CD14-positive monocyte (primary cell): ENCODE measurements around the gene FAM156B. TPM values are rescaled to one million over a fixed set of nuclear protein-coding genes. Genes with fewer than 3 reads are reported as not detected.
"Not testable (repeated sequence)": the region's sequence is repeated elsewhere in the genome, so short reads cannot be mapped to it uniquely, and the experiment has no call there.

Source experiments
- DNase-seq, 3 donors: peaks; one replicate each; pipeline ENCODE4 v3.0.0-alpha.2; 2011 to 2022
- H2AFZ ChIP-seq: 2 replicates; pipeline ENCODE4 v1.6.0; 2012; ENCODE audit warnings: mild to moderate bottlenecking, low read depth, low read length, inconsistent platforms; ENCODE audit not compliant: insufficient read depth, poor library complexity, severe bottlenecking
- H3K27ac ChIP-seq, 2 donors: 1 replicate in 1 of 2; 2 replicates in 1 of 2; pipeline ENCODE4 v1.5.1; 2012 to 2013; ENCODE audit warnings: low read length in 2 of 2, control low read depth in 1 of 2, inconsistent platforms in 1 of 2, low read depth in 1 of 2, mild to moderate bottlenecking in 1 of 2
- H3K27me3 ChIP-seq, 2 donors: one replicate each; pipeline versions ENCODE4 v1.6.0 to v1.6.1; 2011 to 2013; ENCODE audit warnings: low read length in 2 of 2; ENCODE audit not compliant: control insufficient read depth in 2 of 2, insufficient read depth in 2 of 2
- H3K36me3 ChIP-seq, 2 donors: replicated peaks in 1 of 2; 1 replicate in 1 of 2; 2 replicates in 1 of 2; pipeline versions ENCODE4 v1.5.1 to v1.6.1; 2012 to 2013; ENCODE audit warnings: low read length in 2 of 2, control low read depth in 1 of 2, inconsistent platforms in 1 of 2, mild to moderate bottlenecking in 1 of 2; ENCODE audit not compliant: insufficient read depth in 2 of 2, control insufficient read depth in 1 of 2
- H3K4me1 ChIP-seq, 2 donors: 1 replicate in 1 of 2; 2 replicates in 1 of 2; pipeline versions ENCODE4 v1.5.1 to v1.6.1; 2012 to 2013; ENCODE audit warnings: low read length in 2 of 2, control low read depth in 1 of 2, inconsistent platforms in 1 of 2, mild to moderate bottlenecking in 1 of 2, moderate library complexity in 1 of 2; ENCODE audit not compliant: insufficient read depth in 2 of 2, control insufficient read depth in 1 of 2
- H3K4me2 ChIP-seq: replicated peaks from 2 replicates; pipeline ENCODE3; 2012; ENCODE audit warnings: low read length, moderate library complexity, mild to moderate bottlenecking; ENCODE audit not compliant: poor library complexity, severe bottlenecking; ENCODE audit errors: extremely low read depth
- H3K4me3 ChIP-seq, 3 experiments: fragments of 200-600 bp in 1 of 3; sonication (generic) in 1 of 3; replicated peaks in 1 of 3; 1 replicate in 2 of 3; 2 replicates in 1 of 3; pipeline ENCODE4 v1.5.1; 2011 to 2013; ENCODE audit warnings: low read length in 3 of 3, mild to moderate bottlenecking in 3 of 3, control low read depth in 2 of 3, low read depth in 2 of 3, inconsistent platforms in 1 of 3, moderate library complexity in 1 of 3
- H3K79me2 ChIP-seq: 2 replicates; pipeline ENCODE4 v1.6.0; 2012; ENCODE audit warnings: mild to moderate bottlenecking, control low read depth, inconsistent platforms, low read length, moderate library complexity; ENCODE audit not compliant: insufficient read depth
- H3K9ac ChIP-seq: 2 replicates; pipeline ENCODE4 v1.6.0; 2017; ENCODE audit warnings: low read length, mild to moderate bottlenecking; ENCODE audit not compliant: insufficient read depth, poor library complexity, severe bottlenecking
- H3K9me3 ChIP-seq, 2 donors: replicated peaks in 1 of 2; 1 replicate in 1 of 2; 2 replicates in 1 of 2; pipeline versions ENCODE4 v1.5.1 to v1.6.1; 2012 to 2013; ENCODE audit warnings: low read length in 2 of 2, control low read depth in 1 of 2; ENCODE audit not compliant: control insufficient read depth in 1 of 2, insufficient read depth in 1 of 2
- H4K20me1 ChIP-seq: 2 replicates; pipeline ENCODE4 v1.6.0; 2012; ENCODE audit warnings: mild to moderate bottlenecking, low read length, control low read depth, moderate library complexity; ENCODE audit not compliant: insufficient read depth
- H3K27ac Mint-ChIP-seq, 7 donors: one replicate each; pipeline ENCODE4 v1.8.0; 2020; ENCODE audit warnings: mild to moderate bottlenecking in 7 of 7, mixed read lengths in 7 of 7, moderate library complexity in 6 of 7, inconsistent platforms in 2 of 7
- H3K27me3 Mint-ChIP-seq, 3 donors: one replicate each; pipeline ENCODE4 v1.8.0; 2021 to 2022; ENCODE audit warnings: low read depth in 3 of 3, mild to moderate bottlenecking in 3 of 3, mixed read lengths in 3 of 3, moderate library complexity in 3 of 3, inconsistent platforms in 1 of 3
- H3K36me3 Mint-ChIP-seq, 2 donors: one replicate each; pipeline ENCODE4 v1.8.0; 2020; ENCODE audit warnings: mixed read lengths in 2 of 2, inconsistent platforms in 1 of 2, mild to moderate bottlenecking in 1 of 2
- H3K4me1 Mint-ChIP-seq: one replicate; pipeline ENCODE4 v1.8.0; 2020; ENCODE audit warnings: mild to moderate bottlenecking, mixed read lengths
- H3K4me3 Mint-ChIP-seq, 2 donors: one replicate each; pipeline ENCODE4 v1.8.0; 2020; ENCODE audit warnings: mild to moderate bottlenecking in 2 of 2, mixed read lengths in 2 of 2, moderate library complexity in 1 of 2
- H3K9me3 Mint-ChIP-seq, 7 donors: one replicate each; pipeline ENCODE4 v1.8.0; 2020 to 2022; ENCODE audit warnings: mixed read lengths in 7 of 7, mild to moderate bottlenecking in 6 of 7, moderate library complexity in 6 of 7, inconsistent platforms in 2 of 7
- WGBS: methylation state at CpG from one replicate; pipeline ENCODE4 v1.1.5; 2013; ENCODE audit warnings: missing lambda C conversion rate; ENCODE audit not compliant: insufficient coverage; 5-methylcytosine and 5-hydroxymethylcytosine counted together
- intact Hi-C, 2 donors: fragments of 100-400 bp; cut with micrococcal nuclease; formaldehyde crosslinking; loops; one replicate each; pipeline versions ENCODE4 v1.15.0 to v1.15.1; 2023
- polyA plus RNA-seq, 3 donors: library from polyadenylated mRNA; depleted of rRNA in 1 of 3; unstranded in 2 of 3; stranded (reverse) in 1 of 3; fragments of 300-500 nt in 2 of 3; fragments of >200 nt in 1 of 3; fragmentation: Illumina TruSeq in 2 of 3; gene quantifications; 1 replicate in 2 of 3; 2 replicates in 1 of 3; pipeline ENCODE4 v1.2.3, GENCODE V29; 2012 to 2021

Gene FAM156B
- polyA plus RNA-seq, 3 donors, result 9.4 to 150 (median 10.9) TPM

DNA sequence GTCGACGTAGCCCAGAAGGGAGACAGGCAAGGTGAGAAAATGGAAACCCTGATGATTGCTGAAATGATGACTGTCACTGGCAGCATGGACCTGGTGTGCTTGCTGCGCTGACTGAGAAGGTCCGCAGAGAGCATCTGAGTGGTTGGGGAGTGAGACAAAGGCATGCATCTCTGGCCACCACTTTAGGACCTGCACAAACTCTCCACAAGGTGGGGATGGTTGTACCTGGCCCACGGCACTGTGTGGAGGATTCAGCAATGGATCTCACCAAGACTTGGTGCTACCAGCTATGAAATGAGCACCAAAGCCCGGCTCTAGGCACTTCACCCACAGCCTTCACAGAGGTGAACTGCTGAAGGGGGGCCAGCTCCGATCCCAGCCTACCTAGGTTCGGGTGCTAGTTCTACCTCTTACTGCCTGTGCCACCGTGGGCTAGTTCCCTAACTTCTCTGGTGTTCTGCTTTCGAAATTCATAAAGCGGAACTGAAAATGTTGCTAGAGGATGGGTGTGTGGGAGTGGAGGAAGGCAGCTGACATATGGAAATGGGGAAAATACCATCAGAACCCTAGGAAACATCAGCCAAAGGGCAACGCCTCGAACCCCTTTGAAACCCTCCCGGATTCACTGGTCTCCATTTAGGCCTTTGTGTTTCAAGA is 48.8 kb downstream of the FAM156B start:
- H3K9me3 ChIP-seq, DNase-seq, H4K20me1 ChIP-seq, H3K4me3 Mint-ChIP-seq, H3K4me1 ChIP-seq, H3K4me2 ChIP-seq, H2AFZ ChIP-seq, H3K27me3 Mint-ChIP-seq, H3K9me3 Mint-ChIP-seq, H3K27ac Mint-ChIP-seq, H3K27me3 ChIP-seq, H3K4me1 Mint-ChIP-seq, H3K36me3 ChIP-seq, H3K9ac ChIP-seq, H3K27ac ChIP-seq, H3K4me3 ChIP-seq, H3K36me3 Mint-ChIP-seq, H3K79me2 ChIP-seq, intact Hi-C loops: not testable (repeated sequence)
- WGBS, result no CpG with 5 or more reads among the region's 14 CpGs

DNA sequence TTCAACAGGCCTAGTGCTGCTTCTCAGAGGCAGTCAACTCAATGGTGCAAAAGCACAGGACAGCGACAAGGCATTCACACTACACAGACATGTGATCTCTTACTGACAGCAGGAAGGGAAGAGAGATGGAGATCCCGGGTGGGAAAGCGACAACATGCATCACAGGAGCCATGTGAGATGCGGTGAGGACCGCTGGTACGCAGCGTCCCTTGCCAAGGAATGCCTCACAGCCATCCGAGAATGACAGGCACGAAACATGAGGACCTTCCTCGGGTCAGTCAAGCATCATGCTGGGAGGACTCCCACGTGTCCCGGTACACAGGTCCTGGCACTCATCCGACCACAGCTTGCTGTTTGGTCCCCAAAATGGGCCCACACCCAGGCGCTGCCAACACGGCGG is 50.4 kb downstream of the FAM156B start:
- H3K27me3 ChIP-seq, H4K20me1 ChIP-seq, H3K36me3 ChIP-seq, H3K4me3 ChIP-seq, H3K9ac ChIP-seq, intact Hi-C loops, H3K4me1 ChIP-seq, H3K79me2 ChIP-seq, H3K27ac ChIP-seq, H3K9me3 Mint-ChIP-seq, H2AFZ ChIP-seq, H3K4me2 ChIP-seq, H3K27me3 Mint-ChIP-seq, H3K4me3 Mint-ChIP-seq, H3K4me1 Mint-ChIP-seq, H3K36me3 Mint-ChIP-seq, DNase-seq, H3K27ac Mint-ChIP-seq, H3K9me3 ChIP-seq: not testable (repeated sequence)
- WGBS, result no CpG with 5 or more reads among the region's 16 CpGs

DNA sequence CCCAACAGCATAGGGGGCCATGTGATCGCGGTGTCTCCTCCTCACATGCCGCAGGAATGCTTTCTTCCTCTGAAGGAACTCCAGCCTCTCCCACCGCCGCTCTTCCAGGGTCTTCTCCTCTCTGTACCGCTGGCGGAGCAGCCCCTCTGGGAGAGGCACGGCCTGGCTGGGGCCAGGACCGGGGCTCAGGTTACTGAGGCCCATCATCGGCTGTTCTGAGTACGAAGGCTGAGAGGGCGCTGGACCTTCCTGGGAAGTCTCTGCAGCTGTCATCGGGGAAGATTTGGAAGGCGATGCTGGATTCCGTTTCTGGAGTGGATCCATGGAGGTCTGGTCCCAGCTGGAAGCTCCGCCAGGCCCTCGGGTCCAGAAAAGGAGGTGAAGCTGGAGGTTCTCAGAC is 51.1 kb downstream of the FAM156B start:
- H3K4me1 ChIP-seq, H3K9me3 Mint-ChIP-seq, H3K36me3 ChIP-seq, H3K79me2 ChIP-seq, H3K36me3 Mint-ChIP-seq, H3K27ac Mint-ChIP-seq, H3K27ac ChIP-seq, H3K9me3 ChIP-seq, H3K4me2 ChIP-seq, H3K4me3 ChIP-seq, H3K27me3 Mint-ChIP-seq, DNase-seq, H2AFZ ChIP-seq, H3K9ac ChIP-seq, intact Hi-C loops, H3K27me3 ChIP-seq, H3K4me3 Mint-ChIP-seq, H3K4me1 Mint-ChIP-seq, H4K20me1 ChIP-seq: not testable (repeated sequence)
- WGBS, result no CpG with 5 or more reads among the region's 17 CpGs

DNA sequence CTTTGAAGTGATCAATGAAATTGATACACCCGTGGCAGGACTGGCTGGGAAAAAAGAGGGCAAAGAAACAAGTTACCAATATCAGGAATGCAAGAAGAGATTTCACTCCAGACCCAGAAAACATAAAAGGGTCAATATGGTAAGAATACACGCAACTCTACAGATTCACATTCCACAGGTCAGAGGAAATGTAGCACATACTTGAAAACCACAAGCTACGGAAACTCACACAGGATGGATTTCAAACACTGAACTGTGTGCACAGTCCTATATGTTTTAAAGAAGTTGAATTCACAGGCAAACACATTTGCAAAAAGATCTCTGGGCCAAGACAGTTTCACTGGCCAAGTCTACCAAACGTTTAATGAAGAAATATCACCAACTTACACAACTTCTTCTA is 52.2 kb downstream of the FAM156B start:
- H3K79me2 ChIP-seq, H3K27ac Mint-ChIP-seq, H3K9me3 Mint-ChIP-seq, H3K4me3 Mint-ChIP-seq, H3K9me3 ChIP-seq, H3K4me2 ChIP-seq, H3K4me1 ChIP-seq, H3K4me3 ChIP-seq, H3K27me3 ChIP-seq, H3K36me3 Mint-ChIP-seq, H3K27me3 Mint-ChIP-seq, H3K4me1 Mint-ChIP-seq, H3K27ac ChIP-seq, H3K9ac ChIP-seq, intact Hi-C loops, DNase-seq, H3K36me3 ChIP-seq, H4K20me1 ChIP-seq, H2AFZ ChIP-seq: not testable (repeated sequence)
- WGBS, result no CpG with 5 or more reads among the region's 4 CpGs
